Uterus (tissue), 4 donors: ENCODE data around the gene ZIM2. TPM values are rescaled to one million over a fixed set of nuclear protein-coding genes. Genes with fewer than 3 reads are reported as not detected.

Experiments used
- DNase-seq, 2 donors: peaks; one replicate each; pipeline ENCODE4 v3.0.0-alpha.2; 2019 to 2020
- H3K27ac ChIP-seq, 2 donors: fragments of 200-600 bp; sonication (generic); 1 replicate in 1 of 2; 2 replicates in 1 of 2; pipeline ENCODE4 v1.5.1; 2016 to 2018
- H3K27me3 ChIP-seq, 2 donors: fragments of 200-600 bp; sonication (generic); one replicate each; pipeline ENCODE4 v1.5.1; 2018 to 2019; ENCODE audit warnings: control low read depth in 1 of 2
- H3K36me3 ChIP-seq, 2 donors: fragments of 200-600 bp; sonication (generic); one replicate each; pipeline ENCODE4 v1.5.1; 2019; ENCODE audit warnings: control low read depth in 1 of 2
- H3K4me1 ChIP-seq, 2 donors: fragments of 200-600 bp; sonication (generic); one replicate each; pipeline ENCODE4 v1.5.1; 2018 to 2019; ENCODE audit warnings: control low read depth in 1 of 2
- H3K4me3 ChIP-seq, 2 donors: fragments of 200-600 bp; sonication (generic); 1 replicate in 1 of 2; 2 replicates in 1 of 2; pipeline ENCODE4 v1.5.1; 2018 to 2019; ENCODE audit warnings: mild to moderate bottlenecking in 1 of 2
- H3K9me3 ChIP-seq, 2 donors: fragments of 200-600 bp; sonication (generic); one replicate each; pipeline ENCODE4 v1.5.1; 2019; ENCODE audit warnings: control low read depth in 1 of 2
- POLR2A ChIP-seq, 2 donors: fragments of 450-650 bp; IDR thresholded peaks; one replicate each; pipeline ENCODE4 v1.6.1; 2016; ENCODE audit warnings: antibody characterized with exemption in 2 of 2, mild to moderate bottlenecking in 1 of 2, moderate library complexity in 1 of 2
- intact Hi-C: fragments of 100-400 bp; cut with DNase I; formaldehyde crosslinking; loops from one replicate; pipeline ENCODE4 v1.15.1; 2023; ENCODE audit warnings: low total_unique reads
- total RNA-seq, 4 donors: library from RNA; depleted of rRNA in 3 of 4; stranded (reverse); fragments of >200 nt in 3 of 4; gene quantifications; one replicate each; pipeline versions ENCODE4 v1.1.0 to v1.2.4, GENCODE V29; 2014 to 2023
- TF ChIP-seq, protein P1 (sequence below), 4 experiments: fragments of 200-600 bp in 2 of 4; fragments of 450-650 bp in 2 of 4; sonication (generic) in 2 of 4; IDR thresholded peaks; one replicate each; pipeline ENCODE4 v1.5.1; 2016 to 2019; ENCODE audit warnings: antibody characterized with exemption in 4 of 4, mild to moderate bottlenecking in 2 of 4, moderate library complexity in 1 of 4
- donor health status: DM: yes; HTN: yes; CAD: no.

ZIM2 gene
- total RNA-seq, 4 donors from 2014 or later: 4.9 to 6.0 TPM; not detected in 2

DNA sequence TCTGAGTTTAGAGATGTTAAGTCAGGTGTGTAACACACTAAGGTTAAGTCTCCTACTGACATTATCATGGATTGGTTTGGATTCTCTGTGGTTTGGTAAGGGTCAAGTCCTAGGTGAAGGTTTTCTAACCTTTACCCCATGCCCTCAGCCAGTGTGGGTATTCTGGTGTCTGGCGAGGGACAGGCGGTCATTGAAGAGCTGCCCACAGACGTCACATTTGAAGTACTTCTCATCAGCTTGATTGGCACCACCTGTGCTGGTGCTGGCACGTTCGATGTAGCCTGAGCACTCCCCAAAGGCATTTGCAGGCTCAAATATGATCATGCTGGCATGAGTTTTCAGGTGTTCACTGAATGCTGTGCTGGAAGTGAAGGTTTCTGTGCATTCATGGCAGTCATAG lies 27.0 kb downstream of the ZIM2 start:
- TF ChIP-seq, protein P1, sequence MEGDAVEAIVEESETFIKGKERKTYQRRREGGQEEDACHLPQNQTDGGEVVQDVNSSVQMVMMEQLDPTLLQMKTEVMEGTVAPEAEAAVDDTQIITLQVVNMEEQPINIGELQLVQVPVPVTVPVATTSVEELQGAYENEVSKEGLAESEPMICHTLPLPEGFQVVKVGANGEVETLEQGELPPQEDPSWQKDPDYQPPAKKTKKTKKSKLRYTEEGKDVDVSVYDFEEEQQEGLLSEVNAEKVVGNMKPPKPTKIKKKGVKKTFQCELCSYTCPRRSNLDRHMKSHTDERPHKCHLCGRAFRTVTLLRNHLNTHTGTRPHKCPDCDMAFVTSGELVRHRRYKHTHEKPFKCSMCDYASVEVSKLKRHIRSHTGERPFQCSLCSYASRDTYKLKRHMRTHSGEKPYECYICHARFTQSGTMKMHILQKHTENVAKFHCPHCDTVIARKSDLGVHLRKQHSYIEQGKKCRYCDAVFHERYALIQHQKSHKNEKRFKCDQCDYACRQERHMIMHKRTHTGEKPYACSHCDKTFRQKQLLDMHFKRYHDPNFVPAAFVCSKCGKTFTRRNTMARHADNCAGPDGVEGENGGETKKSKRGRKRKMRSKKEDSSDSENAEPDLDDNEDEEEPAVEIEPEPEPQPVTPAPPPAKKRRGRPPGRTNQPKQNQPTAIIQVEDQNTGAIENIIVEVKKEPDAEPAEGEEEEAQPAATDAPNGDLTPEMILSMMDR (IDR thresholded peaks at IDR 0.05): no peak
- TF ChIP-seq POLR2A (IDR thresholded peaks at IDR 0.05): no peak
- Histone ChIP-seq H3K36me3 (no peaks in the 10 kb centered on the region), H3K9me3 (no peaks in the 10 kb centered on the region), H3K4me3 (no peak overlapping the region), H3K27me3 (no peaks in the 10 kb centered on the region), H3K27ac (no peak overlapping the region), H3K4me1 (no peaks in the 10 kb centered on the region)
- intact Hi-C loops: no loop called here
- no peak for DNase-seq

DNA sequence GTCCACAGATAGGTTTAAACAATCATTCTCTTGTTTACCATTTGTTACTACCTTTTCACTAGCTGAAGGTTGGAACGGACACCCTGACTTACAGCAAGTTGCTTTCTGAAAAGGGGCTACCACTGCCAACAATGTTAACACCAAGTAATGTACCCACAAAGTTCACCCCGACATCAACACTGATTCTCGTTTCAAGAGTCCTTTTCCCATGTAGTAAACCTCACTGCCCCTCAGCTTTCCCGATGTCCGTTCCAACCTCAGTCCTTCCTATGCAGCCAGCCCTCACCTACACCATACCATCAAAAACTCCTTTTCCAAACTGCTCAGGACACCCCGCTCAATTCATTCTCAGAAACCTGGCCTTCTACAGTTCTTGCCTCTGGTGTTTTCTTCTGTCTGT lies 29.0 kb downstream of the ZIM2 start:
- Histone ChIP-seq H3K4me3 (no peak overlapping the region), H3K4me1 (no peaks in the 10 kb centered on the region), H3K9me3 (no peaks in the 10 kb centered on the region), H3K36me3 (no peaks in the 10 kb centered on the region), H3K27ac (no peak overlapping the region), H3K27me3 (no peaks in the 10 kb centered on the region)
- TF ChIP-seq POLR2A (IDR thresholded peaks at IDR 0.05): no peak
- TF ChIP-seq, protein P1 (IDR thresholded peaks at IDR 0.05): no peak
- intact Hi-C loops: no loop called here
- no peak for DNase-seq

DNA sequence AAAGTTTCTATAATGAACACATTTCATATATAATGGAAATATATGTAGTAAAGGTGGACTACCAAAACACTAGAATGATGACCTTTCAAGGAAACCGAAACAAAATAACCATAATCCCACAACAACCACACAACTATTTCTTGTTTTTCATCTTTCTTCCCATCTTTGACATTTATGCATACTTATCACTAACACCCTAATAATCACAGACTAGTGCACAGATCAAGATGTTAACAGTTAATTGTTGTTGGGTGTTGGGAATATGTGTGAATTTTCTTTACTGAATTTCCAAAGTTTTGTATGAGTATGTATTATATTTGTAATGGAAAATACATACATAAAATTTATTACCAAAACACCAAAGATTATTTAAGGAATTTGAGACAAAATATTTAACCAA lies 30.3 kb downstream of the ZIM2 start:
- H3K27me3 ChIP-seq: no peaks in the 10 kb centered on the region
- intact Hi-C loops: no loop called here
- no peak for DNase-seq

DNA sequence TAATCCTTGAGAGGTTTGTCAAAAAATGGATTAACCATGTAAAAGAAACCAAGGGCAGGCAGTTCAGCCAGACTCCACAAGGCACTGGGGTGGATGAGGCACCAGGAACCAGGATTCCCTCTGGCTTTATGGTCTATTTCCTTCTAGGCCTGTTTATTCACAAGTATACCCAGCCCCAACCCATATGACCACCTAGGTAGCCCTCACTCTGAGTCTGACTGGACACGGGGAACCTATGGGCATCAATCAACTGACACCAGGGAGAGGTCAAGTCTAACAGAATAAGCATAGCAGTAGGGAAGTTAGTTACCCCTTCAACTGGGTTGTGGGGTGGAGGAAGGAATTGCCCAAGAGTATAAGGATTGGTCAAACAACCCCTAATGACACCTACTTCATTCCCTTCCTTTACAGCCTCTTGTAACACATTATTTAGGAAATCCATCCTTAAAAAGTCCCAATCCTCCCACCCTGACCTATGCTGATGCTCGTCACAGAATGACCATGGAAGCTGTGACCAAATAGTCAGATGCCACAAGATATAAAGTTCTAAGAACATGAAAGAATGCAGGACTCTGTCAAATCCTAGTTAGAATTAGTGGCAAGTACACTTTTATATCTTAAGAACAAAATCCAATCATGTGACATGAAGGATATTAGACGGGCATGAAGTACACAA lies 31.7 kb downstream of the ZIM2 start:
- no peaks in the 10 kb centered on the region for H3K9me3 ChIP-seq
- no peak overlapping the region for H3K27ac ChIP-seq
- no peak overlapping the region for H3K4me3 ChIP-seq
- no peaks in the 10 kb centered on the region for H3K4me1 ChIP-seq
- no peak for DNase-seq
- no peaks in the 10 kb centered on the region for H3K36me3 ChIP-seq
- TF ChIP-seq, protein P1 (IDR thresholded peaks at IDR 0.05): no peak
- TF ChIP-seq POLR2A (IDR thresholded peaks at IDR 0.05): no peak
- intact Hi-C loops: no loop called here
- no peaks in the 10 kb centered on the region for H3K27me3 ChIP-seq

More for the DNA sequence above, 30.3 kb downstream of the ZIM2 start:
- H3K27ac ChIP-seq: no peak overlapping the region
- TF ChIP-seq, protein P1 (IDR thresholded peaks at IDR 0.05): no peak
- no peak for TF ChIP-seq POLR2A (IDR thresholded peaks at IDR 0.05)
- no peaks in the 10 kb centered on the region for H3K4me1 ChIP-seq
- no peaks in the 10 kb centered on the region for H3K9me3 ChIP-seq
- no peak overlapping the region for H3K4me3 ChIP-seq
- no peaks in the 10 kb centered on the region for H3K36me3 ChIP-seq

DNA sequence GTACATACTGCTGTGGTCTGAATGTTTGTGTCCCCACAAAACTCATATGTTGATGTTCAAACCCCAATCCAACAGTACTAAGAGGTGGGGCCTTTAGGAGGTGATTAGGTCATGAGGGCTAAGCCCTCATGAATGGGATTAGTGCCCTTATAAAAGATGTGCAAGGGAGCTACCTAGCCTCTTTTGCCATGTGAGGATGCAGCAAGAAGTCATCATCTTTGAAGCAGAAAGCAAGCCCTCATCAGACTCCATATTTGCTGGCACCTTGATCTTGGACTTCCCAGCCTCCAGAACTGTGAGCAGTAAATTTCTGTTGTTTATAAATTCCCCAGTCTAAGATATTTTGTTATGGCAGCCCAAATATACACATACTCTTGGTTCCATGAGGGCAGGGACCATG lies 33.9 kb downstream of the ZIM2 start:
- H3K27ac ChIP-seq: no peak overlapping the region
- no peak overlapping the region for H3K4me3 ChIP-seq
- no peaks in the 10 kb centered on the region for H3K9me3 ChIP-seq
- DNase-seq: no peak
- no peaks in the 10 kb centered on the region for H3K36me3 ChIP-seq
- H3K27me3 ChIP-seq: no peaks in the 10 kb centered on the region
- intact Hi-C loops: no loop called here
- no peaks in the 10 kb centered on the region for H3K4me1 ChIP-seq
- TF ChIP-seq, protein P1 (IDR thresholded peaks at IDR 0.05): no peak
- no peak for TF ChIP-seq POLR2A (IDR thresholded peaks at IDR 0.05)
